ENCODE results near the gene PEX7.

Gene PEX7

GRCh38 chr6:136863752-136864151 is 41.4 kb downstream of the PEX7 start:
- Histone ChIP-seq H3K79me2 (ENCODE audit: low read length) (no peaks in the 10 kb centered on the region), H3F3A (ENCODE audit: insufficient read depth, low read length) (no peaks in the 10 kb centered on the region), H3K4me3 (ENCODE audit: low read length) (no peak overlapping the region), H3K4me1 (ENCODE audit: low read length) (no peaks in the 10 kb centered on the region), H4K20me1 (ENCODE audit: insufficient read depth, low read length) (no peaks in the 10 kb centered on the region), H3K9ac (ENCODE audit: low read length) (no peak overlapping the region), H2AFZ (ENCODE audit: low read length) (no peak overlapping the region), H3K4me2 (ENCODE audit: low read depth, low read length) (no peak overlapping the region), H3K36me3 (replicated peaks; ENCODE audit: insufficient read depth, low read length) (no peaks in the 10 kb centered on the region), H3K27ac (ENCODE audit: low read length) (no peak overlapping the region), H3K27me3 (replicated peaks; ENCODE audit: insufficient read depth, low read length) (no peaks in the 10 kb centered on the region), H3K9me2 (replicated peaks; ENCODE audit: insufficient read depth, low read length) (no peaks in the 10 kb centered on the region), H3K9me3 (replicated peaks; ENCODE audit: insufficient read depth, low read length) (no peaks in the 10 kb centered on the region)
- no peak for DNase-seq
- TF ChIP-seq EZH2phosphoT487 (IDR thresholded peaks at IDR 0.05; ENCODE audit: low read length): no peak
- TF ChIP-seq EZH2 (optimal IDR thresholded peaks at IDR 0.05; ENCODE audit: low read depth, low read length): no peak
- no peak for TF ChIP-seq CTCF (IDR thresholded peaks at IDR 0.05; ENCODE audit: low read length)

- Histone ChIP-seq H3K27me3 (replicated peaks; ENCODE audit: insufficient read depth, low read length) (no peaks in the 10 kb centered on the region), H3K4me3 (ENCODE audit: low read length) (no peak overlapping the region), H4K20me1 (ENCODE audit: insufficient read depth, low read length) (no peaks in the 10 kb centered on the region), H3K36me3 (replicated peaks; ENCODE audit: insufficient read depth, low read length) (no peaks in the 10 kb centered on the region), H3F3A (ENCODE audit: insufficient read depth, low read length) (no peaks in the 10 kb centered on the region), H3K9me2 (replicated peaks; ENCODE audit: insufficient read depth, low read length) (no peaks in the 10 kb centered on the region), H3K79me2 (ENCODE audit: low read length) (no peaks in the 10 kb centered on the region), H3K9me3 (replicated peaks; ENCODE audit: insufficient read depth, low read length) (no peaks in the 10 kb centered on the region), H3K9ac (ENCODE audit: low read length) (no peak overlapping the region), H2AFZ (ENCODE audit: low read length) (no peak overlapping the region), H3K4me1 (ENCODE audit: low read length) (no peaks in the 10 kb centered on the region), H3K27ac (ENCODE audit: low read length) (no peak overlapping the region), H3K4me2 (ENCODE audit: low read depth, low read length) (no peak overlapping the region)
- DNase-seq: no peak
- TF ChIP-seq CTCF (IDR thresholded peaks at IDR 0.05; ENCODE audit: low read length): no peak
- TF ChIP-seq EZH2phosphoT487 (IDR thresholded peaks at IDR 0.05; ENCODE audit: low read length): no peak
- no peak for TF ChIP-seq EZH2 (optimal IDR thresholded peaks at IDR 0.05; ENCODE audit: low read depth, low read length)
Observed at GRCh38 chr6:136864676-136865075, 42.3 kb downstream of the PEX7 start.

- Histone ChIP-seq H3K9me3 (replicated peaks; ENCODE audit: insufficient read depth, low read length) (no peaks in the 10 kb centered on the region), H3K27ac (ENCODE audit: low read length) (no peak overlapping the region)
Observed at GRCh38 chr6:136866872-136867416, 44.6 kb downstream of the PEX7 start.

More at GRCh38 chr6:136866872-136867416, 44.6 kb downstream of the PEX7 start:
- no peak overlapping the region for H3K4me2 ChIP-seq (ENCODE audit: low read depth, low read length)
- H3K4me1 ChIP-seq (ENCODE audit: low read length): no peaks in the 10 kb centered on the region
- H3K36me3 ChIP-seq (replicated peaks; ENCODE audit: insufficient read depth, low read length): no peaks in the 10 kb centered on the region
- no peaks in the 10 kb centered on the region for H3K9me2 ChIP-seq (replicated peaks; ENCODE audit: insufficient read depth, low read length)
- H3F3A ChIP-seq (ENCODE audit: insufficient read depth, low read length): no peaks in the 10 kb centered on the region
- no peak overlapping the region for H3K9ac ChIP-seq (ENCODE audit: low read length)
- no peak overlapping the region for H2AFZ ChIP-seq (ENCODE audit: low read length)
- H3K79me2 ChIP-seq (ENCODE audit: low read length): no peaks in the 10 kb centered on the region
- TF ChIP-seq EZH2 (optimal IDR thresholded peaks at IDR 0.05; ENCODE audit: low read depth, low read length) (no peak), CTCF (IDR thresholded peaks at IDR 0.05; ENCODE audit: low read length) (no peak), EZH2phosphoT487 (IDR thresholded peaks at IDR 0.05; ENCODE audit: low read length) (no peak)
- H3K27me3 ChIP-seq (replicated peaks; ENCODE audit: insufficient read depth, low read length): no peaks in the 10 kb centered on the region
- no peak for DNase-seq
- no peak overlapping the region for H3K4me3 ChIP-seq (ENCODE audit: low read length)
- no peaks in the 10 kb centered on the region for H4K20me1 ChIP-seq (ENCODE audit: insufficient read depth, low read length)
